Measurements from ENCODE around the gene EGFR. TPM values are rescaled to one million over a fixed set of nuclear protein-coding genes. Genes with fewer than 3 reads are reported as not detected.

The EGFR gene
- total RNA-seq, 3 donors from 2014 or later = 63.6 to 96.3 (median 72.5) TPM

DNA sequence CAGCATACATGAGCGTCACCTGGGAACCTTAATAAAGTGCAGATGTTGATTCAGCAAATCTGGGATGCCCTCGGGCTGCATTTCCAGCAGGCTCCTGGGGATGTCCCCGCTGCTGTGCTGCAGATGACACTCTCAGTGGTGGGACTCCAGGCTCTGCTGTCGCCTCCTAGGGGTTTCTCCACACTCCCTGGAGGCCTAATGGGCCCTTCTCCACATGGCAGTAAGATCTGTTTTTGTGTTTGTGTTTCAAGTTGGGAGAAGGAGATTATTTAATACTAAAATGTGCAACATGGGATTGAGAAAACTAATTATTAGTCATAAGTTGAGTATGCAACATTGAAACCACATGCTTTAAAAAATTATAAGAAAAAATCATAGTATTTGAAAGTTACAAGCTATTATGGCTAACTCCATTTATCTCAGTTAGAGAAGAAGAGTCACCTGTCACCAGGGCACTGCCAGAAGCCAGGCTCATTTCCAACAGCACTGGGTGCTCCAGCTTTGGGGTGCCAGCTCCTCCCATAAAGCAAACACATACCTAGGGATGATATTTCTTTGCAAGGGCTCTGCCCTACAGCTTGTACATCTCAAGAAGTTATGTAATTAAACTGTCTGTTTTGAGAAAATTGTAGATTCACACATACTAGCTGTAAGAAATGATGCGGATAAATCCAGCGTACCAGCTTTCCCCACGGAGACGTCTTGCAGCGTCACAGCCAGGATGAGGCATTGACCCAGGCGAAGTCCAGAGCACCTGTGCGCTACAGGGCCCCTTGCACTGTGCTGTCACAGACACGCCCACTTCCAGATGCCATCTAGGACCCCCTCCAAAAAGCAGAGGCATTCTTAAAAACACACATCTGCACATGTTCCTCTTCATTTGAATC lies 106.4 kb downstream of the EGFR start:
- no peak for ATAC-seq
- peaks cover 40% of the 10 kb centered on the region for H3K4me1 ChIP-seq (ENCODE audit: low read depth)
- no peaks in the 10 kb centered on the region for H3K36me3 ChIP-seq (ENCODE audit: low read depth)
- DNase-seq = no peak
- TF ChIP-seq CTCF (IDR thresholded peaks at IDR 0.05) = no peak
- intact Hi-C loops (cut with DNase I, micrococcal nuclease) = loop anchor here in 1 of 2 donors (10.0 kb wide), 1 partner anchor 50 kb away; no protein-coding TSS in a partner anchor
- no peaks in the 10 kb centered on the region for H3K9me3 ChIP-seq
- no peak overlapping the region for H3K4me3 ChIP-seq

DNA sequence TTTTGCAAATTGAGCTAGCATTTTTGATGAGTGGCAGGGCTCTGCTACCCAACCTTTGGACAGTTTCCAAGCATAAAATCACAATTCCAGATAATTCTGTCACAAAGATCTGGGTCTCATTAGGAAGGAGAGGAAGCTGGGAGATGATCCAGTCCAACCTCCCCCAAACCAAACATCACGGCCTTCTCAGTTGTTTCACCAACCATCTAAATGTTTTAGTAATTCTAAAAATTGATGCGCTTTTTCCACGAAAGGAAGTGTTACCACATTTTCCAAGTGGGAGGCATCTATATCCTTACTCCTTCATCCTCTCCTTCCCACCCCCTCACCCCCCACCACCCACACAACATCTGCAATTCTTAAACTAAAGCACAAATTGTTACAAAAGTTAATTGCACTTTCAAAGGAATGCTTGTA lies 108.3 kb downstream of the EGFR start:
- H3K9me3 ChIP-seq = no peaks in the 10 kb centered on the region
- no peak for DNase-seq
- intact Hi-C loops (cut with DNase I, micrococcal nuclease) = loop anchor here in 1 of 2 donors (10.0 kb wide), 1 partner anchor 52 kb away; no protein-coding TSS in a partner anchor
- H3K4me1 ChIP-seq (ENCODE audit: low read depth) = peaks cover 42% of the 10 kb centered on the region
- ATAC-seq = no peak
- no peak overlapping the region for H3K4me3 ChIP-seq
- no peaks in the 10 kb centered on the region for H3K36me3 ChIP-seq (ENCODE audit: low read depth)
- no peak for TF ChIP-seq CTCF (IDR thresholded peaks at IDR 0.05)

DNA sequence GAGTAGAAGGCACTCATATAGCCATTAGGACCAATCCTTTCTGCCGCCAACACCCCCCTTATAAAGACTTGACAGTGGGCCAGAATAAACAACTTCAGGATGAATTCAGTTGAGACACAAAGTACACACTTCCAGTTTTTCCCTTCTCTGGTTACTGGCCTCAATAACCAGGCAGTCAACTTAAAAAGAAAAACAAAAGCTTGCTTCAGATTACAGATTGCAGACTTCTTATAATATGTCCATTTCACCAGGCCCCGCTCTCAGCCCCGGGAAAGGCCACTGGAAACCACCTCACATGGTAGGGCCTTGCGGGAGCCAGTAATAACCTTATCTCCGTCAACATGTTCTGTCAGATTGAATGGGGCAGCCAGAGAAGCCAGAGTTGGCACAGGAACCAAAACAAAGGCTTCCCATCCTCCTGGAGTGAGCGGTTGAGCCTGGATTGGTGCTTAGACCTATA lies 108.8 kb downstream of the EGFR start:
- Histone ChIP-seq H3K36me3 (ENCODE audit: low read depth) (no peaks in the 10 kb centered on the region), H3K9me3 (no peaks in the 10 kb centered on the region), H3K4me3 (no peak overlapping the region), H3K4me1 (ENCODE audit: low read depth) (peaks cover 42% of the 10 kb centered on the region)
- intact Hi-C loops (cut with DNase I, micrococcal nuclease) = loop anchor here in 1 of 2 donors (10.0 kb wide), 1 partner anchor 53 kb away; no protein-coding TSS in a partner anchor
- TF ChIP-seq CTCF (IDR thresholded peaks at IDR 0.05) = no peak
- DNase-seq (peak in 2 of 3 donors; percentile 56 to 84), ATAC-seq (peak; percentile 77)

DNA sequence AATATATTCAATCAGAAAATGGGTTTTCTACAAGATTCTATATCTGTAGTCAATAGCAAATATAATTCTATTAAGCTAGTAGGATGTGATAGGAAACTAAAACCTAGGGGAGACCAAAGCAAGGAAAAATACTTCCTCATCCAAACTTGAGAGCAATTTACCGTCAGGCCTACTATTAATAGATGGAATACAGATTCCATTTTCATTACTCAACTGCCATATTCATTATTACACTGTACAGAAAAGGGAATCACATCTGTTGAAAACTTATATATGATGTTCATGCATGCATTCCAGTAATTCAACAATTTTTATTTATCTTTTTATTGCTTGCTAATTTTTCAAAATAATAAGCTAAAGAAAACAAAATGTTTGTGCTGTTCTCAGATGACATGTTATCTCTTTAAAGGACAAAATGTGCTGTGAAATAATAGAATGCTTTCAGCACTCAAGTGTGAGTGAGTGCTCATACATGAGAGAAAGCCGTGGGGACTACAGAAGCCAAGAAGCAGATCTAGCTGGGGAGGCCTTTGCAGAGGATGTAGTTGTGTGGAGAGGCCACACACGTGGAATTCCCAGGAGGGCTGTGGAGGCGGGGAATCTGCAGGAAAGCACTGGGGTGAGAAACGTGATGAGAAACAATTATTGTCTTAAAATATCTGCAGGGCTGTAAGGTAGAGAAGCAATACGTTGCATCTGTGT lies 110.0 kb downstream of the EGFR start:
- intact Hi-C loops (cut with DNase I, micrococcal nuclease) = loop anchor here in 1 of 2 donors (10.0 kb wide), 1 partner anchor 54 kb away; no protein-coding TSS in a partner anchor
- peaks cover 49% of the 10 kb centered on the region for H3K4me1 ChIP-seq (ENCODE audit: low read depth)

More for the DNA sequence above, 110.0 kb downstream of the EGFR start:
- TF ChIP-seq CTCF (IDR thresholded peaks at IDR 0.05) = no peak
- ATAC-seq (no peak), DNase-seq (no peak)
- no peaks in the 10 kb centered on the region for H3K9me3 ChIP-seq
- no peak overlapping the region for H3K4me3 ChIP-seq
- no peaks in the 10 kb centered on the region for H3K36me3 ChIP-seq (ENCODE audit: low read depth)
